Lower lobe of right lung (tissue), 2 donors: ENCODE measurements around the gene TXNDC2. TPM values are rescaled to one million over a fixed set of nuclear protein-coding genes. Genes with fewer than 3 reads are reported as not detected.
A peak's percentile ranks its signal among the peaks of the same experiment; 100 is the strongest.

Source experiments
- ATAC-seq, 2 donors: fragments of 200-7000 bp; cut with Tn5 transposase; one replicate each; pipeline ENCODE4 v1.9.1; 2020 to 2022; ENCODE audit warnings: mild to moderate bottlenecking in 2 of 2, moderate library complexity in 2 of 2
- DNase-seq: peaks from one replicate; pipeline ENCODE4 v3.0.0-alpha.2; 2020
- H3K27ac ChIP-seq: fragments of 200-600 bp; one replicate; pipeline ENCODE4 v1.8.0; 2022
- H3K27me3 ChIP-seq: fragments of 200-600 bp; one replicate; pipeline ENCODE4 v1.8.0; 2022; ENCODE audit warnings: low read depth
- H3K36me3 ChIP-seq: fragments of 200-600 bp; one replicate; pipeline ENCODE4 v1.8.0; 2022; ENCODE audit warnings: mild to moderate bottlenecking
- H3K4me1 ChIP-seq: fragments of 200-600 bp; one replicate; pipeline ENCODE4 v1.8.0; 2022
- H3K4me3 ChIP-seq: fragments of 200-600 bp; one replicate; pipeline ENCODE4 v1.8.0; 2022; ENCODE audit warnings: mild to moderate bottlenecking
- H3K9me3 ChIP-seq: fragments of 200-600 bp; one replicate; pipeline ENCODE4 v1.8.0; 2022
- intact Hi-C: fragments of 100-400 bp; cut with DNase I; formaldehyde crosslinking; loops from one replicate; pipeline ENCODE4 v1.11.0; 2022
- total RNA-seq: library from RNA; stranded (reverse); fragmentation: NEBNext Ultra II Directional; extraction: Animal tissue kit (Norgen Biotek cat#: 25700); gene quantifications from one replicate; pipeline ENCODE4 v1.2.1, GENCODE V29; 2021
- TF ChIP-seq, protein P1 (sequence below): fragments of 200-600 bp; IDR thresholded peaks from one replicate; pipeline ENCODE4 v1.8.0; 2022; ENCODE audit warnings: antibody characterized with exemption, mild to moderate bottlenecking
- donor health status: DM: no; HTN: yes; CAD: no; lungs with severe emphysema.

The TXNDC2 gene
- total RNA-seq, 1 donor from 2014 or later, result 0.12 TPM

DNA sequence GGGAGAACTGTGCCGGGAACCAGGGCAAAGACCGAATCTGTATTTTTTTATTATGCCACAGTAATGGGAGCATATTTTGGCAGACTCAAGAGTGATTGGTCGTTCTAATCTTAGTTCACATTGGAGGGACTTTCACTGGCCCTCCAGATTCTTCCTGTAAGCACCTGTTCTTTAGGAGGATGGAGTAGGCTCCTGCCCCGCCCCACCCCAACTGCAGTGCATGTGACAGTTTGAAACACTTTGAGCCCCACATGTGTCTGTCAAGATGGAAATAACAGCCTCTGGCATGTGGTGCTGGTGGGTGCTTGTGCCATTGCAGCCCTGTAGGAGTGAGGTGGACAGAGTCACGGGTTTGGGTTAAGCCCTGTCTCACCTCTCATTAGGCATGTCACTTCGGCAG, 43.3 kb upstream of the TXNDC2 start:
- TF ChIP-seq, protein P1, sequence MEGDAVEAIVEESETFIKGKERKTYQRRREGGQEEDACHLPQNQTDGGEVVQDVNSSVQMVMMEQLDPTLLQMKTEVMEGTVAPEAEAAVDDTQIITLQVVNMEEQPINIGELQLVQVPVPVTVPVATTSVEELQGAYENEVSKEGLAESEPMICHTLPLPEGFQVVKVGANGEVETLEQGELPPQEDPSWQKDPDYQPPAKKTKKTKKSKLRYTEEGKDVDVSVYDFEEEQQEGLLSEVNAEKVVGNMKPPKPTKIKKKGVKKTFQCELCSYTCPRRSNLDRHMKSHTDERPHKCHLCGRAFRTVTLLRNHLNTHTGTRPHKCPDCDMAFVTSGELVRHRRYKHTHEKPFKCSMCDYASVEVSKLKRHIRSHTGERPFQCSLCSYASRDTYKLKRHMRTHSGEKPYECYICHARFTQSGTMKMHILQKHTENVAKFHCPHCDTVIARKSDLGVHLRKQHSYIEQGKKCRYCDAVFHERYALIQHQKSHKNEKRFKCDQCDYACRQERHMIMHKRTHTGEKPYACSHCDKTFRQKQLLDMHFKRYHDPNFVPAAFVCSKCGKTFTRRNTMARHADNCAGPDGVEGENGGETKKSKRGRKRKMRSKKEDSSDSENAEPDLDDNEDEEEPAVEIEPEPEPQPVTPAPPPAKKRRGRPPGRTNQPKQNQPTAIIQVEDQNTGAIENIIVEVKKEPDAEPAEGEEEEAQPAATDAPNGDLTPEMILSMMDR, result no peak
- DNase-seq, result no peak
- peaks cover 30% of the 10 kb centered on the region for H3K4me1 ChIP-seq
- H3K27ac ChIP-seq, result no peak overlapping the region
- H3K4me3 ChIP-seq, result no peak overlapping the region
- no peak for ATAC-seq
- intact Hi-C loops, result no loop called here
- no peaks in the 10 kb centered on the region for H3K9me3 ChIP-seq
- H3K27me3 ChIP-seq, result no peaks in the 10 kb centered on the region
- peaks cover 10% of the 10 kb centered on the region for H3K36me3 ChIP-seq

DNA sequence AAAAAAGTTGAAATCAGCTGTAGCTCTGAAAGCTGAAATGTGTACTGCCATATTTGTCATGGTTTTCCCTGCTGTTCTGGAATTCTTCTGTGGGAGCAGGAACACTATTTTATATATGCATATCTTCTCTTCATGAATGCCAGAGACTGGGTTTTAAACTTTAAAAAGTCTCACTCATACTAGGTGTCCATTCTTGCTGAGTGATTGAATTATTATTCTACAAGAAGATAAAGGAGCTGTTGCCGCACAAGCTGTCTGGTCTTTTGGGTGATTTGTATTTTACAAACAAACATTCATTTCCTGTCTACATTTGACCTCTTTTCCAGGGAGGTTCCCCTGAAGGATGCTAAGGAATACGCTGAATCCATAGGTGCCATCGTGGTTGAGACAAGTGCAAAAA, 40.5 kb upstream of the TXNDC2 start:
- Histone ChIP-seq H3K4me1 (peaks cover 56% of the 10 kb centered on the region), H3K4me3 (no peak overlapping the region), H3K27me3 (no peaks in the 10 kb centered on the region), H3K36me3 (peaks cover 10% of the 10 kb centered on the region), H3K27ac (no peak overlapping the region), H3K9me3 (no peaks in the 10 kb centered on the region)
- DNase-seq, result no peak
- TF ChIP-seq, protein P1, result no peak
- intact Hi-C loops, result no loop called here
- no peak for ATAC-seq

DNA sequence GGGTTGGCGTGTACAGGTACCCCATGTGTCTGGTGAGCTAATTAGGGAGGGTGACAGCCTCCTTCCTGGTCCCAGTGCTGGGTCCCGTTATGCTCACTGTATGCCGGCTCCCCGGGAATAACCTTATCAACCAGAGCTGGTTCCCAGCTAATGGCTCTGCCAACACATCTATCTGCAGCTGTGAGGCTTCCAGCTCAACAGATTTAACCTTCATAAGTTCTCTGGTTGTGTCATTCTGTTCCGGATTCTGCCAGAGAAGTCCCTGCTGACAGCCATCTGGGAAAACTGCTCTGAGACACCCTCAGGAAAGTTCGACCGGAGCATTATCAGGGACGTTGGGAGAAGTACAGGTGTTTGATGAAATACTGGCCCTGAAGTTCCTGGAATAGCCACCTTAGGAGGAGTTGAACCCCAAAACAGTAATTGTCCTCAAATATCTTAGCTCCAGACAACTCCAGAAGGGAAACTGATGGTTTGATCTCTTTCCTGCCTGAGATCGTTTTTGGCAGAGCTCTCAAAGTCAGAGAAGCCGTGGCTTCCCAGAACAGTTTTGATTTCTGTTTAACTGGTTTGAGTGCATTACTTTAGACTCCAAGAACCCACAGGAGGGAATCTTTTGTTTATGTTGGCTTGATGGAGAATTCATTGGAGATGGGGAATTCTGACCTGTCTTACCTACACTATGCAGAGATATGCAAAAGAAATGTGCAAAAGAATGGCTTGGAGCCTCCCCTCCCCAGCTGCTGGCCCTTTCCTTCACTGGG, 39.4 kb upstream of the TXNDC2 start:
- intact Hi-C loops, result no loop called here
- Histone ChIP-seq H3K36me3 (peaks cover 10% of the 10 kb centered on the region), H3K27me3 (no peaks in the 10 kb centered on the region), H3K4me1 (peaks cover 67% of the 10 kb centered on the region), H3K27ac (peak overlapping the region; percentile 47), H3K9me3 (no peaks in the 10 kb centered on the region), H3K4me3 (no peak overlapping the region)
- DNase-seq (no peak), ATAC-seq (peak in 1 of 2 donors; percentile 5)
- TF ChIP-seq, protein P1, result no peak

DNA sequence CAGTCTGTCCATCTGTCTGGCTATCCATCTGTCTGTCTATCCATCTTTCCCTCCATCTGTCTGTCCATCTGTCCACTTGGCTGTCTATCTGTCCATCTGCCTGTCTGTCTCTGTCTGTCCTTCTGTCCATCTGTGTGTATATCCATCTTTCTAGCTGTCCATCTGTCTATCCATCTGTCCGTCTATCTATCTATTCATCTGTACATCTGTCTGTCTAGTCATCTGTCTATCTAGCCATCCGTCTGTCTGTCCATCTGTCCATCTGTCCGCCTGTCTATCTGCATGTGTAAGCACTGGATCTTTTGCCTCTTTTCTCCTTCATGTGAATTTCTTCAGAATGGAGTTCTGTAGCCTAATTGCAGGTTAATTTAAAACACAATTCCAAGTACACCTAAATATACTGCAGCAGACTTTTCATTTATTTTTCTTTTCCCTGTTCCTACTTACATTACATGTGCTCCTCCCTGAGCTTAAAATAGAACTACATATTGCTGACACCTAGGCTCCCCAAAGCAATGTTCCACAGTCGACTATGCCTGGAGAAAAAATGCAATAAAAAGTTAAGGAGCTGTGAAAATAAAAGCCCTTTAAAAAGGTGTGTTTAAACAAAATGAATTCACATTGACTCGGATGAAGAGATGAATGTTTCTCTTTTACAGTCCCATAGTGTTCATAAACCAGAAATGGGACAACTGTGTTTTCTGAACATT, 37.4 kb upstream of the TXNDC2 start:
- ATAC-seq (no peak), DNase-seq (no peak)
- H3K27ac ChIP-seq, result no peak overlapping the region
- peaks cover 10% of the 10 kb centered on the region for H3K36me3 ChIP-seq
- no peaks in the 10 kb centered on the region for H3K9me3 ChIP-seq
- TF ChIP-seq, protein P1, result no peak
- H3K27me3 ChIP-seq, result no peaks in the 10 kb centered on the region
- no peak overlapping the region for H3K4me3 ChIP-seq
- intact Hi-C loops, result no loop called here
- H3K4me1 ChIP-seq, result peaks cover 65% of the 10 kb centered on the region

DNA sequence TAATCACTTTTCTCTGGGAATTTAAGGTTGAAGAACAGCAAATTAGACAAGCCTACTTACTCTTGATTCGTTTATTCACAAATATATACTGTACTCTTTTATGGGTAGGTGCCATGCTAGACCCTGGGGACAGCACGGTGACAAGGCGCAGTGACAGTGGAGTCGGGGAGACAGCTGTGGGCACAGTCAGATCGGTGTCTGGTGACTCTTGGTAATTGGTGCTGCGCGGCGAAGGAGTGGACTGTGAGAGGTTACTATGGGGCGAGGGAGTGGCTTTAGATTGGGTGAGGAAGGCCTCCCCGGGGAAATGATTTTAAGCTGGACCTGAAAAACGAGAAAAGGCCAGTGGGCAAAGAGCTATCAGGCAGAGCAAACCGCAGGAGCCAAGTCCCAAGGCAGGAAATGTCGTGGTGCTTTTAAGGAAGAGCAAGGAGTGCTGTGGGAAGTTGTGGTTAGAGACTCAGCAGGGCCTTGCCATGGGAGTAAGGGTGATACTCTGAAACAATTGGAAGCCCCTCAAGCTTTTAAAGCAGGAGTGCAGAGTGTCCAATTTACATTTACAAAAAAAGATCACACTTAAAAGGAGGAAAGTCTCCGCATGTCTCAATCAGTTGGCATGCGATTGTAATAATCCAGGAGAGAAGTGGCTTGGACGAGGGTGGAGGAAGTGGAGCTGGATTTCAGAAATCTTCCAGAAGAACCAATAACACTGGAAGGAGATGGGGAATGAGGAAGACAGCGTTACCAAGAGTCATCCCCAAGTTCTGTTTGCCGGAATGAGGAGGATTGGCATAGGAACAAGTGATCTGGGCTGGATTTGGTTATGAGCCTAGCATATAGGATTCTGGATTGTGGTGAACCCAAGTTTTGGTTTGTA, 36.1 kb upstream of the TXNDC2 start:
- TF ChIP-seq, protein P1, result no peak
- intact Hi-C loops, result no loop called here
- ATAC-seq (peak; percentile 90 to 92), DNase-seq (peak; percentile 83)
- Histone ChIP-seq H3K4me1 (peaks cover 78% of the 10 kb centered on the region), H3K27ac (peak overlapping the region; percentile 61), H3K36me3 (peaks cover 10% of the 10 kb centered on the region), H3K4me3 (no peak overlapping the region), H3K27me3 (no peaks in the 10 kb centered on the region), H3K9me3 (no peaks in the 10 kb centered on the region)
